Measurements from ENCODE around the gene RAD54L2. TPM values are rescaled to one million over a fixed set of nuclear protein-coding genes. Genes with fewer than 3 reads are reported as not detected.

The RAD54L2 gene
- total and polyA plus RNA-seq, 9 of the 15 experiments (the other 6 are each of a cell fraction or from before 2014, with no cell fraction given): 1.3 to 12.2 (median 5.4) TPM

DNA sequence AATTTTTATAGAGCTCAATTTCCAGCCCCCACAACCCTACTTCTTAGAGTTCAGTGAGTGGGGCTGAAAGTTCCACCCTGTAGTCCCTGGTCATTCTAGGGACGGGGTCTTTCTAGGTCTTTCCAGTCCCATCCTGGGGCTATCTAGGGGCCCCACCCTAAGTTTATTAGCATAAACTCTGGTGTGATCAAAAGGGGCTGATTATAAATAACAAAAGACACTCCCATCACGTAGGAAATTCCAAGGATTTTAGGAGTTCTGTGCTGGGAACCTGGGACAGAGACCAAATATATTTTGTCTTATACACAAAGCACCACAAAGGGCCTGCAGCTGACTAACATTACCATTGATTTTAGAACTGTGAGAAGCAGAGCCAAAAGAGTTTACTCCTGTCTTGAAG is 41.9 kb downstream of the RAD54L2 start:
- BruUV-seq (replicated peaks): no TSS peak
- H3K27me3 ChIP-seq (ENCODE audit: control insufficient read depth in 2 of 2, insufficient read depth in 2 of 2, low read length in 2 of 2): no peaks in the 10 kb centered on the region
- peaks cover 0 to 2% of the 10 kb centered on the region in 2 experiments; a peak in 3 of 5 replicates for H3K4me1 ChIP-seq (replicated peaks in 1 of 2; ENCODE audit: control insufficient read depth in 2 of 2, insufficient read depth in 2 of 2, low read length in 2 of 2)
- no peak overlapping the region for H3K27ac ChIP-seq (ENCODE audit: extremely low read depth, low read depth, low read length)
- ATAC-seq: no peak
- no peaks in the 10 kb centered on the region for H3K9me3 ChIP-seq (replicated peaks; ENCODE audit: control insufficient read depth, insufficient read depth, low read depth, low read length)
- POLR2A ChIA-PET: interaction anchor here (0.7 to 1.3 kb wide), 2 partner anchors 9 to 13 kb away, joined by 3 read pairs; no protein-coding TSS in a partner anchor
- no peaks in the 10 kb centered on the region; the same call in 2 of the 3 replicates for H3K79me2 ChIP-seq (ENCODE audit: control insufficient read depth, insufficient read depth, low read length)
- no peak for DNase-seq (ENCODE audit: extremely low read depth in 1 of 4, low spot score in 3 of 4)
- no peak overlapping the region for H3K4me3 ChIP-seq
- H3K9ac ChIP-seq (ENCODE audit: insufficient read depth in 1 of 2, low read depth in 2 of 2, low read length in 2 of 2): no peak overlapping the region
- no peaks in the 10 kb centered on the region for H4K20me1 ChIP-seq (replicated peaks; ENCODE audit: control insufficient read depth, insufficient read depth, low read length)
- intact Hi-C loops (cut with micrococcal nuclease) (no loop called here), in situ Hi-C loops (cut with MboI) (no loop called here)
- FAIRE-seq: no peak
- WGBS (ENCODE audit: insufficient coverage, low coverage, missing lambda C conversion rate): 72% methylated on average over 2 of the region's 2 CpGs
- H3K4me2 ChIP-seq (ENCODE audit: insufficient read depth, low read length): no peak overlapping the region
- CTCF ChIA-PET (ENCODE audit: low intra/inter-chr PET ratio): no interaction called here
- no peak overlapping the region for H2AFZ ChIP-seq (ENCODE audit: low read depth, low read length)
- H3K9me1 ChIP-seq (ENCODE audit: control insufficient read depth, insufficient read depth, low read length): no peaks in the 10 kb centered on the region
- no peaks in the 10 kb centered on the region for H3K36me3 ChIP-seq (ENCODE audit: control insufficient read depth, insufficient read depth, low read length)
- TF ChIP-seq, protein P1, sequence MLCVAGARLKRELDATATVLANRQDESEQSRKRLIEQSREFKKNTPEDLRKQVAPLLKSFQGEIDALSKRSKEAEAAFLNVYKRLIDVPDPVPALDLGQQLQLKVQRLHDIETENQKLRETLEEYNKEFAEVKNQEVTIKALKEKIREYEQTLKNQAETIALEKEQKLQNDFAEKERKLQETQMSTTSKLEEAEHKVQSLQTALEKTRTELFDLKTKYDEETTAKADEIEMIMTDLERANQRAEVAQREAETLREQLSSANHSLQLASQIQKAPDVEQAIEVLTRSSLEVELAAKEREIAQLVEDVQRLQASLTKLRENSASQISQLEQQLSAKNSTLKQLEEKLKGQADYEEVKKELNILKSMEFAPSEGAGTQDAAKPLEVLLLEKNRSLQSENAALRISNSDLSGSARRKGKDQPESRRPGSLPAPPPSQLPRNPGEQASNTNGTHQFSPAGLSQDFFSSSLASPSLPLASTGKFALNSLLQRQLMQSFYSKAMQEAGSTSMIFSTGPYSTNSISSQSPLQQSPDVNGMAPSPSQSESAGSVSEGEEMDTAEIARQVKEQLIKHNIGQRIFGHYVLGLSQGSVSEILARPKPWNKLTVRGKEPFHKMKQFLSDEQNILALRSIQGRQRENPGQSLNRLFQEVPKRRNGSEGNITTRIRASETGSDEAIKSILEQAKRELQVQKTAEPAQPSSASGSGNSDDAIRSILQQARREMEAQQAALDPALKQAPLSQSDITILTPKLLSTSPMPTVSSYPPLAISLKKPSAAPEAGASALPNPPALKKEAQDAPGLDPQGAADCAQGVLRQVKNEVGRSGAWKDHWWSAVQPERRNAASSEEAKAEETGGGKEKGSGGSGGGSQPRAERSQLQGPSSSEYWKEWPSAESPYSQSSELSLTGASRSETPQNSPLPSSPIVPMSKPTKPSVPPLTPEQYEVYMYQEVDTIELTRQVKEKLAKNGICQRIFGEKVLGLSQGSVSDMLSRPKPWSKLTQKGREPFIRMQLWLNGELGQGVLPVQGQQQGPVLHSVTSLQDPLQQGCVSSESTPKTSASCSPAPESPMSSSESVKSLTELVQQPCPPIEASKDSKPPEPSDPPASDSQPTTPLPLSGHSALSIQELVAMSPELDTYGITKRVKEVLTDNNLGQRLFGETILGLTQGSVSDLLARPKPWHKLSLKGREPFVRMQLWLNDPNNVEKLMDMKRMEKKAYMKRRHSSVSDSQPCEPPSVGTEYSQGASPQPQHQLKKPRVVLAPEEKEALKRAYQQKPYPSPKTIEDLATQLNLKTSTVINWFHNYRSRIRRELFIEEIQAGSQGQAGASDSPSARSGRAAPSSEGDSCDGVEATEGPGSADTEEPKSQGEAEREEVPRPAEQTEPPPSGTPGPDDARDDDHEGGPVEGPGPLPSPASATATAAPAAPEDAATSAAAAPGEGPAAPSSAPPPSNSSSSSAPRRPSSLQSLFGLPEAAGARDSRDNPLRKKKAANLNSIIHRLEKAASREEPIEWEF (CRISPR knock-in tag; IDR thresholded peaks at IDR 0.05): no peak
- no peak for TF ChIP-seq ZNF740 (CRISPR knock-in tag; IDR thresholded peaks at IDR 0.05)
- no peak for TF ChIP-seq ZNF740 (tag; IDR thresholded peaks at IDR 0.05)
- TF ChIP-seq, protein P2, sequence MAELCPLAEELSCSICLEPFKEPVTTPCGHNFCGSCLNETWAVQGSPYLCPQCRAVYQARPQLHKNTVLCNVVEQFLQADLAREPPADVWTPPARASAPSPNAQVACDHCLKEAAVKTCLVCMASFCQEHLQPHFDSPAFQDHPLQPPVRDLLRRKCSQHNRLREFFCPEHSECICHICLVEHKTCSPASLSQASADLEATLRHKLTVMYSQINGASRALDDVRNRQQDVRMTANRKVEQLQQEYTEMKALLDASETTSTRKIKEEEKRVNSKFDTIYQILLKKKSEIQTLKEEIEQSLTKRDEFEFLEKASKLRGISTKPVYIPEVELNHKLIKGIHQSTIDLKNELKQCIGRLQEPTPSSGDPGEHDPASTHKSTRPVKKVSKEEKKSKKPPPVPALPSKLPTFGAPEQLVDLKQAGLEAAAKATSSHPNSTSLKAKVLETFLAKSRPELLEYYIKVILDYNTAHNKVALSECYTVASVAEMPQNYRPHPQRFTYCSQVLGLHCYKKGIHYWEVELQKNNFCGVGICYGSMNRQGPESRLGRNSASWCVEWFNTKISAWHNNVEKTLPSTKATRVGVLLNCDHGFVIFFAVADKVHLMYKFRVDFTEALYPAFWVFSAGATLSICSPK (IDR thresholded peaks at IDR 0.05; ENCODE audit: borderline replicate concordance): no peak
- TF ChIP-seq STAT5B (CRISPR knock-in tag; IDR thresholded peaks at IDR 0.05): no peak

Data from K562 (cell line).